ENCODE measurements around the gene ENTPD8. TPM values are rescaled to one million over a fixed set of nuclear protein-coding genes. Genes with fewer than 3 reads are reported as not detected.

Gene ENTPD8
- total RNA-seq, 2 donors from 2014 or later = 0.33 to 0.75 TPM

DNA sequence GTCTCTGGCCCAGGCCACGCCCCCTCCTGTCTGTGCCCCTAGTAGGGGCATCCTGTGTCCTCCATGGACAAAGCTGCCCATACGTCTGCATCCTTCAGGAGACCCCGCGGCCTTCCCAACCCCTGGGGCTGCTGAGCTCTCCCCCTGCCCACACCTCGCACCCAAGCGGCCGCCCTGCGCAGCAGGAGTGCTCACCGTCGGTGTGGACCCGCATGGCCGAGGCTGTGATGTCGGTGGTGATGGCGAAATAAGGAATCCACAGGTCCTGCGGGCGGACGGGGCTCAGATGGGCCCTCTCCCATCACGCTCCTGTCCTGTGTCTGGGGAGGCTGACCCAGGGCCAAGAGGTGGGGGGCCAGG is 22.8 kb upstream of the ENTPD8 start:
- Mint-ChIP-seq H3K9me3 (no peaks in the 10 kb centered on the region), H3K36me3 (ENCODE audit: low read depth) (no peaks in the 10 kb centered on the region), H3K4me1 (no peaks in the 10 kb centered on the region), H3K4me3 (no peak overlapping the region), H3K27ac (no peak overlapping the region), H3K27me3 (ENCODE audit: insufficient read depth) (peaks cover 34% of the 10 kb centered on the region)
- Histone ChIP-seq H3K4me3 (ENCODE audit: low read length) (no peak overlapping the region), H3K27me3 (ENCODE audit: control insufficient read depth, insufficient read depth, low read length, poor library complexity, severe bottlenecking) (no peaks in the 10 kb centered on the region), H3K4me1 (ENCODE audit: control insufficient read depth, insufficient read depth, low read length) (no peaks in the 10 kb centered on the region), H3K36me3 (ENCODE audit: control insufficient read depth, insufficient read depth, low read length) (no peaks in the 10 kb centered on the region), H3K9me3 (ENCODE audit: control insufficient read depth, low read length) (no peaks in the 10 kb centered on the region), H3K9ac (ENCODE audit: extremely low read depth, low read length, poor library complexity, severe bottlenecking) (no peak overlapping the region), H3K27ac (ENCODE audit: low read depth, low read length) (no peak overlapping the region)
- 96 to 100% methylated on average over 5 to 18 of the region's 18 CpGs for WGBS, 2 experiments (ENCODE audit: insufficient coverage in 1 of 2, insufficient read length in 1 of 2)
- no peak for DNase-seq
- TF ChIP-seq, protein P1, sequence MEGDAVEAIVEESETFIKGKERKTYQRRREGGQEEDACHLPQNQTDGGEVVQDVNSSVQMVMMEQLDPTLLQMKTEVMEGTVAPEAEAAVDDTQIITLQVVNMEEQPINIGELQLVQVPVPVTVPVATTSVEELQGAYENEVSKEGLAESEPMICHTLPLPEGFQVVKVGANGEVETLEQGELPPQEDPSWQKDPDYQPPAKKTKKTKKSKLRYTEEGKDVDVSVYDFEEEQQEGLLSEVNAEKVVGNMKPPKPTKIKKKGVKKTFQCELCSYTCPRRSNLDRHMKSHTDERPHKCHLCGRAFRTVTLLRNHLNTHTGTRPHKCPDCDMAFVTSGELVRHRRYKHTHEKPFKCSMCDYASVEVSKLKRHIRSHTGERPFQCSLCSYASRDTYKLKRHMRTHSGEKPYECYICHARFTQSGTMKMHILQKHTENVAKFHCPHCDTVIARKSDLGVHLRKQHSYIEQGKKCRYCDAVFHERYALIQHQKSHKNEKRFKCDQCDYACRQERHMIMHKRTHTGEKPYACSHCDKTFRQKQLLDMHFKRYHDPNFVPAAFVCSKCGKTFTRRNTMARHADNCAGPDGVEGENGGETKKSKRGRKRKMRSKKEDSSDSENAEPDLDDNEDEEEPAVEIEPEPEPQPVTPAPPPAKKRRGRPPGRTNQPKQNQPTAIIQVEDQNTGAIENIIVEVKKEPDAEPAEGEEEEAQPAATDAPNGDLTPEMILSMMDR (conservative IDR thresholded peaks at IDR 0.05) = no peak

- Histone ChIP-seq H3K27ac (ENCODE audit: low read depth, low read length) (no peak overlapping the region), H3K9me3 (ENCODE audit: control insufficient read depth, low read length) (no peaks in the 10 kb centered on the region), H3K36me3 (ENCODE audit: control insufficient read depth, insufficient read depth, low read length) (no peaks in the 10 kb centered on the region), H3K27me3 (ENCODE audit: control insufficient read depth, insufficient read depth, low read length, poor library complexity, severe bottlenecking) (no peaks in the 10 kb centered on the region), H3K4me3 (ENCODE audit: low read length) (no peak overlapping the region), H3K4me1 (ENCODE audit: control insufficient read depth, insufficient read depth, low read length) (no peaks in the 10 kb centered on the region), H3K9ac (ENCODE audit: extremely low read depth, low read length, poor library complexity, severe bottlenecking) (no peak overlapping the region)
- no peaks in the 10 kb centered on the region for H3K36me3 Mint-ChIP-seq (ENCODE audit: low read depth)
- no peak overlapping the region for H3K27ac Mint-ChIP-seq
- 92 to 95% methylated on average over 23 to 30 of the region's 30 CpGs for WGBS, 2 experiments (ENCODE audit: insufficient coverage in 1 of 2, insufficient read length in 1 of 2)
- no peak for DNase-seq
- no peak overlapping the region for H3K4me3 Mint-ChIP-seq
- H3K4me1 Mint-ChIP-seq = no peaks in the 10 kb centered on the region
- no peaks in the 10 kb centered on the region for H3K9me3 Mint-ChIP-seq
- peaks cover 34% of the 10 kb centered on the region for H3K27me3 Mint-ChIP-seq (ENCODE audit: insufficient read depth)
- TF ChIP-seq, protein P1 (conservative IDR thresholded peaks at IDR 0.05) = no peak
These were observed 22.1 kb upstream of the ENTPD8 start for GRCh38 chr9:137462986-137463930.

DNA sequence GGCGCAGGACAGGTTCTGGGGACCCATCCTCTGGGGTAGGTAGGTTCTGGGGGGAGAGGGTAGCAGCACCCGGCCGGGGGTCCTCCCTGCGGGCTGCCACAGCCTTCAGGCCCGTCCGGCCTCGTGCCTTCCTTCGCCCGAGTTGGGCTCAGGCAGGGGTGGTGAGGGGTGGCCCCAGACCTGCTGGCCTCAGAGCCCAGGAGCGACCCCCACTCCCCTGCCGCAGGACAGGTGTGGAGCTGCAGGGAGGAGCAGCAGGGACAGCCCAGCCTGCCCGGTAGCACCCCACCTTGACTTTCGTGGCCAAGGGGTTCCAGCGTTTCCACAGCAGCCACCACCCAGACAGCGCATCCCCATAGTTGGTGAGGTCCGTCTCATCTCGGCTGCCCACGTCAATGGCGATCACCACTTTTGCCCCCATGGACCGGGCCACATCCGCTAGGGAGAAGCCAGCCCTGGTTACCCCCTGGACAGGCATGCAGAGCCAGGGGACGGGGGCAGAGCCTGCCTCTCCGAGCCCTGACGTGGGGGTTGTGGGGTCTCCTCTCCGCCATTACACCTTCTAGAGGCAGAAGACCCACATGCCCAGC is 21.3 kb upstream of the ENTPD8 start:
- Histone ChIP-seq H3K9me3 (ENCODE audit: control insufficient read depth, low read length) (no peaks in the 10 kb centered on the region), H3K27ac (ENCODE audit: low read depth, low read length) (no peak overlapping the region), H3K9ac (ENCODE audit: extremely low read depth, low read length, poor library complexity, severe bottlenecking) (no peak overlapping the region), H3K27me3 (ENCODE audit: control insufficient read depth, insufficient read depth, low read length, poor library complexity, severe bottlenecking) (no peaks in the 10 kb centered on the region), H3K36me3 (ENCODE audit: control insufficient read depth, insufficient read depth, low read length) (no peaks in the 10 kb centered on the region), H3K4me1 (ENCODE audit: control insufficient read depth, insufficient read depth, low read length) (no peaks in the 10 kb centered on the region), H3K4me3 (ENCODE audit: low read length) (no peak overlapping the region)
- TF ChIP-seq, protein P1 (conservative IDR thresholded peaks at IDR 0.05) = no peak
- H3K9me3 Mint-ChIP-seq = no peaks in the 10 kb centered on the region
- no peaks in the 10 kb centered on the region for H3K36me3 Mint-ChIP-seq (ENCODE audit: low read depth)
- WGBS, 2 experiments (ENCODE audit: insufficient coverage in 1 of 2, insufficient read length in 1 of 2) = 86 to 90% methylated on average over 12 to 25 of the region's 25 CpGs
- peaks cover 34% of the 10 kb centered on the region for H3K27me3 Mint-ChIP-seq (ENCODE audit: insufficient read depth)
- no peak for DNase-seq
- no peak overlapping the region for H3K4me3 Mint-ChIP-seq
- H3K27ac Mint-ChIP-seq = no peak overlapping the region
- no peaks in the 10 kb centered on the region for H3K4me1 Mint-ChIP-seq
